ENCODE results near the gene CTSZ. TPM values are rescaled to one million over a fixed set of nuclear protein-coding genes. Genes with fewer than 3 reads are reported as not detected.

CTSZ gene
- total and polyA plus RNA-seq, 2 of the 4 experiments (the other 2 are of a cell fraction), result 46.1 to 88.5 TPM

- no peak for DNase-seq
- Histone ChIP-seq H3K36me3 (ENCODE audit: control insufficient read depth, insufficient read depth, low read length) (no peaks in the 10 kb centered on the region), H3K9me1 (ENCODE audit: insufficient read depth, low read length) (no peaks in the 10 kb centered on the region), H3K79me1 (ENCODE audit: low read depth in 1 of 2, low read length in 2 of 2) (no peaks in the 10 kb centered on the region), H2BK15ac (ENCODE audit: low read depth, low read length) (no peak overlapping the region), H2AFZ (replicated peaks; ENCODE audit: low read length, poor library complexity) (no peak overlapping the region), H4K20me1 (ENCODE audit: insufficient read depth, low read length) (no peaks in the 10 kb centered on the region), H3K23ac (ENCODE audit: low read depth, low read length) (no peak overlapping the region), H2BK120ac (ENCODE audit: low read depth, low read length) (no peak overlapping the region), H3K9ac (ENCODE audit: low read depth, low read length) (no peak overlapping the region), H2BK5ac (ENCODE audit: low read depth, low read length, poor library complexity, severe bottlenecking) (no peak overlapping the region), H3K4ac (ENCODE audit: low read depth, low read length) (no peak overlapping the region), H3K27me3 (ENCODE audit: control insufficient read depth, insufficient read depth, low read length) (peaks cover 5% of the 10 kb centered on the region), H3K9me3 (ENCODE audit: control insufficient read depth, insufficient read depth, low read length) (no peaks in the 10 kb centered on the region), H3K14ac (replicated peaks; ENCODE audit: low read depth, low read length) (no peak overlapping the region), H3K4me2 (ENCODE audit: low read depth, low read length) (no peak overlapping the region), H3K56ac (ENCODE audit: extremely low read depth, insufficient read depth, low read length) (no peak overlapping the region), H4K8ac (ENCODE audit: low read depth in 2 of 2, low read length in 2 of 2) (no peak overlapping the region), H3K4me1 (ENCODE audit: control insufficient read depth, insufficient read depth, low read length) (no peaks in the 10 kb centered on the region), H2AK5ac (ENCODE audit: low read depth, low read length) (no peak overlapping the region), H3K18ac (ENCODE audit: low read depth, low read length) (no peak overlapping the region), H3K27ac (ENCODE audit: insufficient read depth, low read length) (no peak overlapping the region), H4K91ac (ENCODE audit: insufficient read depth, low read depth, low read length) (no peak overlapping the region), H2BK20ac (ENCODE audit: low read depth, low read length) (no peak overlapping the region), H2AK9ac (replicated peaks; ENCODE audit: low read depth, low read length, poor library complexity) (no peak overlapping the region), H3K4me3 (ENCODE audit: insufficient read depth, low read depth, low read length) (no peak overlapping the region), H4K5ac (ENCODE audit: low read depth, low read length) (no peak overlapping the region)
- BruUV-seq (replicated peaks), result no TSS peak
- peak; percentile 64 for TF ChIP-seq MAFK (IDR thresholded peaks at IDR 0.05; ENCODE audit: low read depth, low read length)
- TF ChIP-seq CEBPB (IDR thresholded peaks at IDR 0.05; ENCODE audit: low read depth, low read length), result no peak
- TF ChIP-seq RCOR1 (IDR thresholded peaks at IDR 0.05; ENCODE audit: insufficient replicate concordance, low read length), result no peak
- TF ChIP-seq MAZ (IDR thresholded peaks at IDR 0.05; ENCODE audit: borderline replicate concordance, low read depth, low read length), result no peak
- dilution Hi-C loops (cut with HindIII; ENCODE audit: low sequenced_read_pairs, unreplicated experiment), result no loop called here
- no peak for ATAC-seq (ENCODE audit: low read depth)
- POLR2A ChIA-PET (ENCODE audit: unreplicated experiment), result no interaction called here
- intact Hi-C loops (cut with micrococcal nuclease), result no loop called here
- CTCF ChIA-PET, result no interaction called here
- in situ Hi-C loops (cut with MboI; ENCODE audit: low sequenced_read_pairs), result no loop called here
These were observed 54.0 kb downstream of the CTSZ start for GRCh38 chr20:58953050-58953449.

Data from IMR-90 (cell line).